Endometrial microvascular endothelial cells (primary cell): ENCODE measurements around the gene FGF5. TPM values are rescaled to one million over a fixed set of nuclear protein-coding genes. Genes with fewer than 3 reads are reported as not detected.
"Not testable (repeated sequence)": the region's sequence is repeated elsewhere in the genome, so short reads cannot be mapped to it uniquely, and the experiment has no call there.

ENCODE experiments used
- in situ Hi-C: cut with HindIII; loops from 2 replicates; pipeline ENCODE4 v1.10.0; 2017; ENCODE audit warnings: low sequenced_read_pairs, low pct_unique_long_range_greater_than_20kb; ENCODE audit errors: inconsistent ontology term
- total RNA-seq: library from RNA; depleted of rRNA; stranded (reverse); fragments of >200 nt; gene quantifications from one replicate; pipeline ENCODE4 v1.2.3, GENCODE V29; 2015; ENCODE audit errors: inconsistent ontology term

Gene FGF5
- total RNA-seq, result 1.6 TPM

DNA sequence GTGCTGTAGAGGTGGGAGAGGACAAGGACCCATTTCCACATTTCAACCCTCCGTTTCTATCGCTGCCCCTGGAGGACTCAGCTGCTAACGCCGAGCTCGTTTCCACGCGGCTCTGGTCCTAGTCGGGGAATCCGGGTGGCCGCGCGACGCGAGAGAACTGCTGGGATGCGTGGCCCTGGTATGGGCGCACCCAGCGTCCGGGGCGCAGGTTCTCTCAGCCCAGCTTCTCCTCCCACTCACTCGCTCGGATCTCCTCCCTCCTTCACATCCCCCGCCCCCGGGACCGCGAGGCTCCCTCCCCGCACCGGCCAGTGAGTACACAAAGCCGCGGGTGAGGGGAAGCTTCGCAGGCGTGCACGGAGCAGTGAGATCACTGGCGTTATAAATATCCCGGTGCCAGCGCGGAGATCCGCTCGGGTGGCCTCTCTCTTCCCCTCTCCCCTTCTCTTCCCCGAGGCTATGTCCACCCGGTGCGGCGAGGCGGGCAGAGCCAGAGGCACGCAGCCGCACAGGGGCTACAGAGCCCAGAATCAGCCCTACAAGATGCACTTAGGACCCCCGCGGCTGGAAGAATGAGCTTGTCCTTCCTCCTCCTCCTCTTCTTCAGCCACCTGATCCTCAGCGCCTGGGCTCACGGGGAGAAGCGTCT is at the start of gene FGF5:
Gene FGF5, plus strand, starts transcription at position 412 of the 649 bp plus-strand sequence. Its CDS starts 161 bp downstream, at position 573.
- in situ Hi-C loops, result no loop called here

GRCh38 chr4:80219301-80220025 is 47.0 kb upstream of the FGF5 start:
- in situ Hi-C loops, result no loop called here

GRCh38 chr4:80220711-80221110 is 45.8 kb upstream of the FGF5 start:
- in situ Hi-C loops, result no loop called here

DNA sequence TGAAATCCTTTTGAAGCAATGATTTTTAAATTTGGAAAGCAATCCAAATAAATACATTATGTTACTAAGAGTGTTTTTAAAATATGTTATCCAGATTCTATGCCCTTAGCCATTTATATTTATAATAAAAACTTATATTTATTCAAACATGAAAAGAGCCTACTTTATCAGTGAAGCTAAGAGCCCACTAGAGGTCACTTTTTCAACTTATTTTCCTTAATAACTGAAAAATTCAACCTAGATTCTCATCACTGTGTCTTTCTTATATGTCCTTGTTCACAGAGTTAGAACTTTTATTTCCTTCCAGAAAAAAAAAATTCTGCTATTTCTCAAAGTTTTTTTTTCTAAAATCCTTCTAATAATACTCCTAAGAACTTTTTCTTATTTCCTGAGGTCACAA is 45.3 kb upstream of the FGF5 start:
- in situ Hi-C loops, result no loop called here

GRCh38 chr4:80225595-80225994 is 40.9 kb upstream of the FGF5 start:
- in situ Hi-C loops, result no loop called here

GRCh38 chr4:80226094-80226493 is 40.4 kb upstream of the FGF5 start:
- in situ Hi-C loops, result no loop called here

GRCh38 chr4:80228460-80228859 is 38.0 kb upstream of the FGF5 start:
- in situ Hi-C loops, result no loop called here

GRCh38 chr4:80229128-80229527 is 37.3 kb upstream of the FGF5 start:
- in situ Hi-C loops, result no loop called here

- in situ Hi-C loops, result no loop called here
Observed at GRCh38 chr4:80229590-80229989, 36.9 kb upstream of the FGF5 start.

- in situ Hi-C loops, result no loop called here
Observed at GRCh38 chr4:80231180-80231579, 35.3 kb upstream of the FGF5 start.

- in situ Hi-C loops, result no loop called here
Observed at GRCh38 chr4:80232707-80233370, 33.6 kb upstream of the FGF5 start.

DNA sequence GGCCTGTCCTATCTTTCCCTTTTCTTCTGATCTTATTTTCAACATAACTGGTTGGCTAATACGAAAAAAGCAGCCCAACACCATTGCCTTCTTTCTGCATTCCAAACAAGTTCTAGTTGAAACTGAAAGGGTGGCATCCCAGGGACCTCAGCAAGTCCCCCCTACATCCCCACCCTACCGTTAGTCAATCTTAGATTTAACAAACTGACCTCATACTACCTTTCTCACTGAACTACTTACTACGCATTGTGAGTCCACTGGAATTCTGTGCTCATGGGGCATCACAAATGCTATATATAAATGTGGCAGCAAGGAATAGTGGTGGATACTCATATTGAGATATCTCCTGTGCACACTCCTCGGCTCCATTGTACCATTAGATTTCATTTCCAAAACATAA is 33.1 kb upstream of the FGF5 start:
- in situ Hi-C loops, result no loop called here

- in situ Hi-C loops, result no loop called here
Observed at GRCh38 chr4:80235451-80235850, 31.0 kb upstream of the FGF5 start.

DNA sequence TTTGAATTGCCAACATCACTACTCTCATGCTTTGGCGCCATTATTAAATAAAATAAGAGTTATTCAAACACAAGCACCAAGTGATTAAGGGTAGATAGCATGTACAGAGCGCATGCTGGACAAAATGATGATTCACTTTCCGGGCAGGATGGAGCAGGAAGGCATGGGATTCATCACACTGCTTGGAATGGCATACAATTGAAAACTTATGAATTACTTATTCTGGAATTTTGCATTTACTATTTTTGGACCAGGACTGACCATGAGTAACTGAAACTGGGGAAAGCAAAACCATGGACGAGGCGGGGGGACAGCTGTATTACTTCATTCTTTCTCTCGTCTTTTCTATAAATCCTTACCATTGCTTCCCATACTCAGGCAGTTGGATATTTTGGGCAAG is 28.5 kb upstream of the FGF5 start:
- in situ Hi-C loops, result no loop called here

- in situ Hi-C loops, result no loop called here
Observed at GRCh38 chr4:80239480-80240150, 26.8 kb upstream of the FGF5 start.

GRCh38 chr4:80240976-80241375 is 25.5 kb upstream of the FGF5 start:
- in situ Hi-C loops, result no loop called here

DNA sequence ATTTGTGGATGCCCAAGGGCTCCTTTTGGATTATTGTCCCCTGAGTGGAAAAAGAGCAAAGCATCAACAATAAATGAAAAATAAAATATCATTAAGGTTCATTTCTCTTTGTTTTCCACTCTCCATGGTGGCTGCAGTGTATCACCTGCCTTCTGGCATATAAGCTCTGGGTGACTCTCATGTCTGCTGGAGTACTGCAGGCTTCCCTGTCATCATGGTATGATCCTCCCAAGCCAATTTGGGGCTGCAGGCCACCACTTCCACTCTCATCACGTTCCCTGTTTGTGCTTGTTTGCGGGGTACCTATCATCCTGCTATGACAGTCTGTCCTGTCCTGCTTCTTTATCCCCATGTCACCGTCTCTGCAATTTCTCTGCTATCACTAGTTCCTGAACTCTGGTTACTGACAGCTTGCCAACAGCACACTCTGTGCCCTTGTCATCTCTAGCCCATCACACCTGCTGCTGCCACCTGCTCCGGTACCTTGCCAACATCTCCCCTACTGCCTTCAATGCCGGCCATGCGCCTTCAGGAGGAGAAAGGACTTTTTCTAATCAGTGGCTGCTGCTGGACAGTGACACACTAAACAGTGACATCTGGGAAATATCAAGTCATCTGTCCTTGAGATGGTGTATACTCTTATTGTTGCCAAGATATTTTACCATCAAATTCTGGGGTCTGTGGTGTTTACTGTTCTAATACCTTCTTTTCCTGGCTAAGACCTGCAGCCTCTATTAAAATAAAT is 23.0 kb upstream of the FGF5 start:
- in situ Hi-C loops, result no loop called here

GRCh38 chr4:80247484-80247883 is 19.0 kb upstream of the FGF5 start:
- in situ Hi-C loops, result not testable (repeated sequence)

GRCh38 chr4:80249144-80249543 is 17.3 kb upstream of the FGF5 start:
- in situ Hi-C loops, result no loop called here
